ENCODE results near the gene AGPAT4. TPM values are rescaled to one million over a fixed set of nuclear protein-coding genes. Genes with fewer than 3 reads are reported as not detected.

Gene AGPAT4
- total and polyA plus RNA-seq, 2 experiments from 2014 or later: 3.0 to 3.9 TPM

DNA sequence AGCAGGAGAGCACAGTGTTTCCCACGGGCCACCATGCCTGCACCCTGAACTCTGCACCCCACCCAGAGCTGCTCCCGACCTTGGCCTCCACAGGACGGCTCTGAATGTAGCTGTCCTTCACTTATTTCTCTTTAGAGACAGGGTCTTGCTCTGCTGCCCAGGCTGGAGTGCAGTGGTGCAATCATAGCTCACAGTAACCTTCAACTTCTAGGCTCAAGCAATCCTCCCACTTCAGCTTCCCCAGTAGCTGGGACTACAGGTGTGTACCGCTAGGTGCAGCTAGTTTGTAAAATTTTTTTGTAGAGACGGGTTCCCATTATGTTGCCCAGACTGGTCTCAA is 130.9 kb downstream of the AGPAT4 start:
- Histone ChIP-seq H4K20me1 (ENCODE audit: insufficient read depth) (no peaks in the 10 kb centered on the region), H3K4me2 (ENCODE audit: unreplicated experiment) (no peak overlapping the region), H3K4me1 (ENCODE audit: insufficient read depth) (no peaks in the 10 kb centered on the region), H3K27me3 (replicated peaks; ENCODE audit: insufficient read depth) (no peaks in the 10 kb centered on the region), H3K79me2 (ENCODE audit: insufficient read depth) (no peaks in the 10 kb centered on the region), H3K4me3 (no peak overlapping the region), H3K36me3 (ENCODE audit: low read depth) (peaks cover 3% of the 10 kb centered on the region; the same call in 1 of the 2 replicates), H3K27ac (no peak overlapping the region), H3F3A (ENCODE audit: insufficient read depth) (peaks cover 15% of the 10 kb centered on the region; the same call in 1 of the 2 replicates), H2AFZ (no peak overlapping the region), H3K9me2 (ENCODE audit: insufficient read depth) (no peaks in the 10 kb centered on the region), H3K9ac (no peak overlapping the region), H3K9me3 (ENCODE audit: low read depth) (no peaks in the 10 kb centered on the region)
- TF ChIP-seq EZH2 (IDR thresholded peaks at IDR 0.05; ENCODE audit: insufficient read depth, poor library complexity, severe bottlenecking) (no peak), EZH2phosphoT487 (IDR thresholded peaks at IDR 0.05; ENCODE audit: insufficient read depth, low read depth) (no peak)
- in situ Hi-C loops (cut with MboI): no loop called here
- 87 to 92% methylated on average over 5 of the region's 5 CpGs for WGBS, 2 experiments (ENCODE audit: low coverage in 1 of 2, low lambda C conversion rate in 2 of 2, missing lambda C conversion rate in 2 of 2)
- no peak for DNase-seq

DNA sequence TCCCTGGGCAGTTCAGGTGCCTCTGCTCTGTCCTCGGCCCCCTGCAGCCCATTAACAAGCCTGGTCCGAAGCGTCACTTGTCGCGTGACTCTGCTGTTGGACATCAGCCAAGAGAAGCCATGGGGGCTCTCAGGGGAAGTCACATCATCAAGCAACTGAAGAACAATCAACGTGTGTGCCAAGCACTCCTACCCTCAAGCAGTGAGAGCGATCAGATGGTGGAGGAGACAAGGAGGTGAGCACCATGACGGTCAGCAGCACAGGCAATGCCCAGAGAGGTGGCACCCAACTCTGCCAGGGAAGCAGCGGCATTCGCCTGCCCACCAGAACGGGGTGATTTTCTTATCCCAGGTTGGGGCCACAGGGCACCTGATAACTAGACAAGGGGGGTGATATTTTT is 132.7 kb downstream of the AGPAT4 start:
- in situ Hi-C loops (cut with MboI): no loop called here

DNA sequence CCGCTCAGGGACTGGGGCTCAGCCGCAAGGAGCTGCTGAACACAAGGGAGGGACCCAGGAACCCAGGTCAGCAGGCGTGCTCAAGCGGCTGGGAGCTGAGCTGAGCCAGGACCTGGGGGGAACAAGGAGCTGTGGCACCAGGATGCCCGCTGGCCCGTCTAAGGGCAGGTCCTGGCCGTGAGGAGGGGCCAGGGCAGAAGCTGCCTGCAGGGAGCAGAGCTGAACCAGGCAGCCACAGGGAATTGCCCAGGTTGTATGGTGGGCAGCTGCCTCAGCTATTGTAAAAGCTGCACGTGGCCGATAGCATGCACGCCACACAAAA is 133.3 kb downstream of the AGPAT4 start:
- no peaks in the 10 kb centered on the region for H3K4me1 ChIP-seq (ENCODE audit: insufficient read depth)
- WGBS, 2 experiments (ENCODE audit: low coverage in 1 of 2, low lambda C conversion rate in 2 of 2, missing lambda C conversion rate in 2 of 2): 94% methylated on average over 10 of the region's 10 CpGs
- 0 out of 2 replicates have a peak overlapping the region, but pooled peaks have one; percentile 3 for H3K27ac ChIP-seq
- no peaks in the 10 kb centered on the region for H3K9me3 ChIP-seq (ENCODE audit: low read depth)
- H3K9me2 ChIP-seq (ENCODE audit: insufficient read depth): no peaks in the 10 kb centered on the region
- no peaks in the 10 kb centered on the region for H3K79me2 ChIP-seq (ENCODE audit: insufficient read depth)
- H3K4me2 ChIP-seq (ENCODE audit: unreplicated experiment): no peak overlapping the region
- no peak for DNase-seq
- H3K9ac ChIP-seq: no peak overlapping the region
- no peak overlapping the region for H3K4me3 ChIP-seq
- H3K27me3 ChIP-seq (replicated peaks; ENCODE audit: insufficient read depth): no peaks in the 10 kb centered on the region
- H3K36me3 ChIP-seq (ENCODE audit: low read depth): peaks cover 3% of the 10 kb centered on the region; the same call in 1 of the 2 replicates
- in situ Hi-C loops (cut with MboI): no loop called here
- TF ChIP-seq EZH2 (IDR thresholded peaks at IDR 0.05; ENCODE audit: insufficient read depth, poor library complexity, severe bottlenecking) (no peak), EZH2phosphoT487 (IDR thresholded peaks at IDR 0.05; ENCODE audit: insufficient read depth, low read depth) (no peak)
- peaks cover 18% of the 10 kb centered on the region; the same call in 1 of the 2 replicates for H3F3A ChIP-seq (ENCODE audit: insufficient read depth)
- no peak overlapping the region for H2AFZ ChIP-seq
- H4K20me1 ChIP-seq (ENCODE audit: insufficient read depth): no peaks in the 10 kb centered on the region

More for the DNA sequence above, 132.7 kb downstream of the AGPAT4 start:
- Histone ChIP-seq H3K79me2 (ENCODE audit: insufficient read depth) (no peaks in the 10 kb centered on the region), H3K4me3 (no peak overlapping the region), H3K36me3 (ENCODE audit: low read depth) (peaks cover 3% of the 10 kb centered on the region; the same call in 1 of the 2 replicates), H2AFZ (no peak overlapping the region), H3K27ac (no peak overlapping the region), H3F3A (ENCODE audit: insufficient read depth) (peaks cover 18% of the 10 kb centered on the region; the same call in 1 of the 2 replicates), H3K4me2 (ENCODE audit: unreplicated experiment) (no peak overlapping the region), H3K9me2 (ENCODE audit: insufficient read depth) (no peaks in the 10 kb centered on the region), H3K9ac (no peak overlapping the region), H3K9me3 (ENCODE audit: low read depth) (no peaks in the 10 kb centered on the region), H4K20me1 (ENCODE audit: insufficient read depth) (no peaks in the 10 kb centered on the region), H3K4me1 (ENCODE audit: insufficient read depth) (no peaks in the 10 kb centered on the region), H3K27me3 (replicated peaks; ENCODE audit: insufficient read depth) (no peaks in the 10 kb centered on the region)
- no peak for TF ChIP-seq EZH2phosphoT487 (IDR thresholded peaks at IDR 0.05; ENCODE audit: insufficient read depth, low read depth)
- WGBS, 2 experiments (ENCODE audit: low coverage in 1 of 2, low lambda C conversion rate in 2 of 2, missing lambda C conversion rate in 2 of 2): 89 to 90% methylated on average over 11 of the region's 11 CpGs
- no peak for DNase-seq

DNA sequence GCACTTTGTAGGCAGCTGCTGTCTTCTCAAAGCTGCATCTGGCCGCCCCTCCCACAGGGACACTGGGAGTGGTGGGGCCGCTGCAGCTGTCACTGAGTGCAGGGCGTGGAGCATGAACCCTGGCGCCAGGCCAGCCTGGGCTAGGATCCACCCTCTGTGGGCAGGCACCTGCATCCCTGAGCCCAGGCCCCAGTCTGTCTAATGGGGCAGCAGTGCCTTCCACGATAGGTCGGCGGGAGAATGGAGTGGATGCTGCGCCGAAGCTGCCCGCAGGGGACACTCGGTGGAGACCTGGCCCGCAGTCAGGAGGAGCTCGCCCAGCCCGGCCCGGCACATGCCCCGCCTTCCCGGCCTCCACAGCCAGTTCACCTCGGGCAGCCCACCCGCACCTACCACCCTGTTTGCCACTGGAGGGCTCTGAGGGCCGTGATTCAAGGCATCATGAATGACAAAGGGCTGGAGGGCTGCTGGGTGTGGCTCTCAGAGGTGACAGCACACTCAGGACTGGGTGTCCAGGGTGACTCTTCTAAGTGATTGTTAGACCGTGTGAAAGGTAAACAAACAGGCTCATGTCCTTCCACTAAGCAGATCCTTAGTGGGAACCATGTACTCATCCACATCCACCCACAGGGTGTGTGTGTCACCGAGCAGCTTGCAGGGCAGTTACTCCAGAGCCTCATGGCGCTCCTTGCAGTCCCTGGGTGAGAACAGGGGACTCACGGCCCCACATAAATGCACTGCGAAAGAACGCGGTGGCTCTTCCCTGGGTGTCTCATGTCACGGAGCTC is 133.9 kb downstream of the AGPAT4 start:
- no peaks in the 10 kb centered on the region for H3K9me3 ChIP-seq (ENCODE audit: low read depth)
- 81 to 82% methylated on average over 23 to 26 of the region's 28 CpGs for WGBS, 2 experiments (ENCODE audit: low coverage in 1 of 2, low lambda C conversion rate in 2 of 2, missing lambda C conversion rate in 2 of 2)
- H3F3A ChIP-seq (ENCODE audit: insufficient read depth): peaks cover 18% of the 10 kb centered on the region; the same call in 1 of the 2 replicates
- in situ Hi-C loops (cut with MboI): no loop called here
- H4K20me1 ChIP-seq (ENCODE audit: insufficient read depth): no peaks in the 10 kb centered on the region
- H3K4me1 ChIP-seq (ENCODE audit: insufficient read depth): no peaks in the 10 kb centered on the region
- no peak overlapping the region for H2AFZ ChIP-seq
- H3K9me2 ChIP-seq (ENCODE audit: insufficient read depth): no peaks in the 10 kb centered on the region
- no peak overlapping the region for H3K4me3 ChIP-seq
- no peak overlapping the region for H3K27ac ChIP-seq
- no peaks in the 10 kb centered on the region for H3K79me2 ChIP-seq (ENCODE audit: insufficient read depth)
- no peaks in the 10 kb centered on the region for H3K27me3 ChIP-seq (replicated peaks; ENCODE audit: insufficient read depth)
- no peak overlapping the region for H3K9ac ChIP-seq
- no peak overlapping the region for H3K4me2 ChIP-seq (ENCODE audit: unreplicated experiment)
- DNase-seq: peak; percentile 63
- H3K36me3 ChIP-seq (ENCODE audit: low read depth): peaks cover 3% of the 10 kb centered on the region; the same call in 1 of the 2 replicates
- TF ChIP-seq EZH2 (IDR thresholded peaks at IDR 0.05; ENCODE audit: insufficient read depth, poor library complexity, severe bottlenecking) (no peak), EZH2phosphoT487 (IDR thresholded peaks at IDR 0.05; ENCODE audit: insufficient read depth, low read depth) (no peak)

Data from GM23248 (cell line).